SU-DHL-6 (cell line): ENCODE results near the gene MIEN1.

ENCODE experiments used
- H2AFZ ChIP-seq: fragments of 200-600 bp; sonication (generic); 2 replicates; pipeline ENCODE4 v1.6.1; 2014; ENCODE audit warnings: low read depth, mild to moderate bottlenecking, moderate library complexity, mixed read lengths, antibody characterized with exemption, low read length; ENCODE audit not compliant: severe bottlenecking
- H3F3A ChIP-seq: fragments of 200-600 bp; shearing (Covaris generic); 2 replicates; pipeline ENCODE4 v1.6.0; 2016; ENCODE audit warnings: antibody characterized with exemption, mild to moderate bottlenecking; ENCODE audit not compliant: insufficient read depth
- H3K27ac ChIP-seq: fragments of 200-600 bp; sonication (generic); 2 replicates; pipeline ENCODE4 v1.5.1; 2016; ENCODE audit warnings: low read depth, mild to moderate bottlenecking, low read length, moderate library complexity, mixed read lengths
- H3K27me3 ChIP-seq: fragments of 200-600 bp; sonication (generic), shearing (Covaris generic); 2 replicates; pipeline ENCODE4 v1.6.0; 2014; ENCODE audit warnings: mild to moderate bottlenecking, low read length
- H3K36me3 ChIP-seq: fragments of 200-600 bp; sonication (generic); 2 replicates; pipeline ENCODE4 v1.6.1; 2014; ENCODE audit warnings: mild to moderate bottlenecking, low read length, mixed read lengths
- H3K4me2 ChIP-seq: fragments of 300-600, 200-600 bp; shearing (Covaris generic), sonication (generic); 2 replicates; pipeline ENCODE4 v1.6.0; 2014; ENCODE audit warnings: low read length, low read depth, mild to moderate bottlenecking; ENCODE audit not compliant: poor library complexity, severe bottlenecking
- H3K4me3 ChIP-seq: fragments of 200-600 bp; sonication (generic); 2 replicates; pipeline ENCODE4 v1.5.1; 2014; ENCODE audit warnings: antibody characterized with exemption, low read length, mild to moderate bottlenecking, mixed read lengths; ENCODE audit not compliant: insufficient read depth, poor library complexity, severe bottlenecking
- H3K79me2 ChIP-seq: fragments of 200-600 bp; sonication (generic); 2 replicates; pipeline ENCODE4 v1.6.1; 2014; ENCODE audit warnings: mild to moderate bottlenecking, low read length, moderate library complexity; ENCODE audit not compliant: insufficient read depth
- H3K9ac ChIP-seq: fragments of 200-600 bp; sonication (generic); 2 replicates; pipeline ENCODE4 v1.7.0; 2014; ENCODE audit warnings: mild to moderate bottlenecking, low read length
- H3K9me2 ChIP-seq: fragments of 200-600 bp; sonication (generic); replicated peaks from 2 replicates; pipeline ENCODE4 v1.6.1; 2014; ENCODE audit warnings: low read length; ENCODE audit not compliant: insufficient read depth
- H3K9me3 ChIP-seq: fragments of 200-600 bp; sonication (generic); 2 replicates; pipeline ENCODE4 v1.6.1; 2014; ENCODE audit warnings: low read length, mixed read lengths; ENCODE audit not compliant: insufficient read depth
- H4K20me1 ChIP-seq: fragments of 200-600 bp; sonication (generic); 2 replicates; pipeline ENCODE4 v1.6.1; 2014; ENCODE audit warnings: low read depth, mild to moderate bottlenecking, antibody characterized with exemption, low read length, moderate library complexity, mixed read lengths
- EZH2phosphoT487 ChIP-seq: fragments of 200-600 bp; sonication (generic), shearing (Covaris generic); conservative IDR thresholded peaks from 2 replicates; pipeline ENCODE4 v1.6.1; 2018; ENCODE audit warnings: mild to moderate bottlenecking, antibody characterized with exemption, low read length, moderate library complexity, mixed read lengths
- TF ChIP-seq, protein P1 (sequence below): fragments of 200-600 bp; sonication (generic); IDR thresholded peaks from one replicate; pipeline ENCODE4 v1.5.1; 2017; ENCODE audit warnings: antibody characterized with exemption, mild to moderate bottlenecking, low read length, moderate library complexity; ENCODE audit not compliant: insufficient read depth, poor library complexity, severe bottlenecking

MIEN1 gene

DNA sequence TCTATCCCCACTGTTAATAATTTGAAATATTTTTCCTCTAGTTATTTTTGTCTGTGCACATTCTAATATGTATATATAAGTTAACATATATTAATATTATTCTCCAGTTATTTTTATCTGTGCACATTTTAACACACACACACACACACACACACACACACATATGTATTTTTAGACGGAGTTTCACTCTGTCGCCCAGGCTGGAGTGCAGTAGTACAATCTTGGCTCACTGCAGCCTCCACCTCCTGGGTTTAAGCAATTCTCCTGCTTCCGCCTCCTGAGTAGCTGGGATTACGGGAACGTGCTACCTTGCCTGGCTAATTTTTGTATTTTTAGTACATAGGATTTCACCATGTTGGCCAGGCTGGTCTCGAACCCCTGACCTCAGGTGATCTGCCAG, 12.7 kb downstream of the MIEN1 start:
- no peaks in the 10 kb centered on the region for H3K27me3 ChIP-seq
- H3K4me2 ChIP-seq, result no peak overlapping the region
- H4K20me1 ChIP-seq, result no peaks in the 10 kb centered on the region
- TF ChIP-seq, protein P1, sequence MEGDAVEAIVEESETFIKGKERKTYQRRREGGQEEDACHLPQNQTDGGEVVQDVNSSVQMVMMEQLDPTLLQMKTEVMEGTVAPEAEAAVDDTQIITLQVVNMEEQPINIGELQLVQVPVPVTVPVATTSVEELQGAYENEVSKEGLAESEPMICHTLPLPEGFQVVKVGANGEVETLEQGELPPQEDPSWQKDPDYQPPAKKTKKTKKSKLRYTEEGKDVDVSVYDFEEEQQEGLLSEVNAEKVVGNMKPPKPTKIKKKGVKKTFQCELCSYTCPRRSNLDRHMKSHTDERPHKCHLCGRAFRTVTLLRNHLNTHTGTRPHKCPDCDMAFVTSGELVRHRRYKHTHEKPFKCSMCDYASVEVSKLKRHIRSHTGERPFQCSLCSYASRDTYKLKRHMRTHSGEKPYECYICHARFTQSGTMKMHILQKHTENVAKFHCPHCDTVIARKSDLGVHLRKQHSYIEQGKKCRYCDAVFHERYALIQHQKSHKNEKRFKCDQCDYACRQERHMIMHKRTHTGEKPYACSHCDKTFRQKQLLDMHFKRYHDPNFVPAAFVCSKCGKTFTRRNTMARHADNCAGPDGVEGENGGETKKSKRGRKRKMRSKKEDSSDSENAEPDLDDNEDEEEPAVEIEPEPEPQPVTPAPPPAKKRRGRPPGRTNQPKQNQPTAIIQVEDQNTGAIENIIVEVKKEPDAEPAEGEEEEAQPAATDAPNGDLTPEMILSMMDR, result no peak
- no peak for TF ChIP-seq EZH2phosphoT487
- no peak overlapping the region for H3K9ac ChIP-seq
- no peaks in the 10 kb centered on the region for H3K9me2 ChIP-seq
- H3K9me3 ChIP-seq, result no peaks in the 10 kb centered on the region
- H3K4me3 ChIP-seq, result no peak overlapping the region
- H3K36me3 ChIP-seq, result no peaks in the 10 kb centered on the region
- H2AFZ ChIP-seq, result no peak overlapping the region
- H3F3A ChIP-seq, result no peaks in the 10 kb centered on the region
- H3K79me2 ChIP-seq, result no peaks in the 10 kb centered on the region
- H3K27ac ChIP-seq, result no peak overlapping the region

DNA sequence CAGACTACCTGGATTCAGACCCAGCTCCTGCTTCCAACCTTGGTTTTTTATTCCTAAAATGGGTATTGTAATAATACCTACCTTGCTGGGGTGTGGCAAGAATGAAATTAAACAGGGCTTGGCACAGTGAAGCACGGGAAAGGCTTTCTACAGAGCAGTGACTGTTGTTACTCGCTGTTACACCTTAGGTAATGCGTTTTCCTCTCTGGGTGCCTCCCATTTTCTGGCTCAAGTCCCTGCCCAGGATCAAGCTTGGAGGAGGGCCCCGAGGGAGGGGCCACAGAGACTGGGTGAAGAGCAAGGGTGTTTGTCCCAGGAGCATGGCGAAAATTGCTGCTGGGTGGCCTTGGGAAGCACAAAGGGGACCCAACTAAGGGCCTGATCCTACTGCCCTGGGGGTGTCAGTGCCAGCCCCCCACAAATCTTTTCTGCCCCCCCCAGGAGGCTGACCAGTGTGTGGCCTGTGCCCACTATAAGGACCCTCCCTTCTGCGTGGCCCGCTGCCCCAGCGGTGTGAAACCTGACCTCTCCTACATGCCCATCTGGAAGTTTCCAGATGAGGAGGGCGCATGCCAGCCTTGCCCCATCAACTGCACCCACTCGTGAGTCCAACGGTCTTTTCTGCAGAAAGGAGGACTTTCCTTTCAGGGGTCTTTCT, 13.3 kb downstream of the MIEN1 start:
- no peaks in the 10 kb centered on the region for H3K27me3 ChIP-seq
- H3K27ac ChIP-seq, result no peak overlapping the region
- H3K9me2 ChIP-seq, result no peaks in the 10 kb centered on the region
- no peaks in the 10 kb centered on the region for H3K36me3 ChIP-seq
- no peaks in the 10 kb centered on the region for H3K79me2 ChIP-seq
- H3K4me3 ChIP-seq, result no peak overlapping the region
- H3K9me3 ChIP-seq, result no peaks in the 10 kb centered on the region
- no peak overlapping the region for H2AFZ ChIP-seq
- no peak overlapping the region for H3K9ac ChIP-seq
- TF ChIP-seq EZH2phosphoT487, result no peak
- TF ChIP-seq, protein P1, result no peak
- no peaks in the 10 kb centered on the region for H3F3A ChIP-seq
- H3K4me2 ChIP-seq, result no peak overlapping the region
- H4K20me1 ChIP-seq, result no peaks in the 10 kb centered on the region

DNA sequence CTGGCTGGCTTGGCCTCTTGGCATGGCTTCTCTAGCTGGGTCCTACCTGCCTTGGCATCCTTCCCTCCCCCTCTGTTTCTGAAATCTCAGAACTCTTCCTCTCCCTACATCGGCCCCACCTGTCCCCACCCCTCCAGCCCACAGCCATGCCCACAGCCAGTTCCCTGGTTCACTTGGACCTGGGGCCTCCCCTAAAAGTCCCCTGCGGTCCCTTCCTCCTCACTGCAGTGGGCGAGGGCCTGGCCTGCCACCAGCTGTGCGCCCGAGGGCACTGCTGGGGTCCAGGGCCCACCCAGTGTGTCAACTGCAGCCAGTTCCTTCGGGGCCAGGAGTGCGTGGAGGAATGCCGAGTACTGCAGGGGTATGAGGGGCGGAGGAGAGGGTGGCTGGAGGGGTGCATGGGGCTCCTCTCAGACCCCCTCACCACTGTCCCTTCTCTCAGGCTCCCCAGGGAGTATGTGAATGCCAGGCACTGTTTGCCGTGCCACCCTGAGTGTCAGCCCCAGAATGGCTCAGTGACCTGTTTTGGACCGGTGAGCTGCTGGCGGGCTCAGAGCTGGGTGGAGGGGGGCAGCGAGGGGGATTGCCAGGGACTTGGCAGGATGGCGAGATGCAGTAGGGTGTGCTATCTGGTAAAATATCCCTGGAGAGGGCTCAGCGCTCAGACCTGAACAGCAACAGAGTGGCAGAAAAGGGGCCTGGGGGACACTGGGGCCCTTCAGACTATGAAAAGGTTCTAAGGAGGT, 14.1 kb downstream of the MIEN1 start:
- Histone ChIP-seq H3K79me2 (no peaks in the 10 kb centered on the region), H3F3A (no peaks in the 10 kb centered on the region), H3K4me3 (no peak overlapping the region), H3K9me3 (no peaks in the 10 kb centered on the region), H3K4me2 (no peak overlapping the region), H2AFZ (no peak overlapping the region), H3K27me3 (no peaks in the 10 kb centered on the region), H3K9ac (no peak overlapping the region), H3K9me2 (no peaks in the 10 kb centered on the region), H4K20me1 (no peaks in the 10 kb centered on the region), H3K36me3 (no peaks in the 10 kb centered on the region), H3K27ac (no peak overlapping the region)
- no peak for TF ChIP-seq EZH2phosphoT487
- TF ChIP-seq, protein P1, result no peak
